Measurements from ENCODE around the gene NDFIP1. TPM values are rescaled to one million over a fixed set of nuclear protein-coding genes. Genes with fewer than 3 reads are reported as not detected.

Gene NDFIP1
- total RNA-seq, 1 donor from 2014 or later: 178 TPM

- peaks cover 13% of the 10 kb centered on the region for H3K4me1 ChIP-seq
- H3K36me3 ChIP-seq: peaks cover 0 to 45% of the 10 kb centered on the region in 2 donors
- intact Hi-C loops (cut with DNase I): no loop called here
- TF ChIP-seq POLR2A (IDR thresholded peaks at IDR 0.05) (no peak), POLR2AphosphoS5 (IDR thresholded peaks at IDR 0.05; ENCODE audit: insufficient read depth in 1 of 2, low read depth in 1 of 2) (no peak)
- TF ChIP-seq, protein P1, sequence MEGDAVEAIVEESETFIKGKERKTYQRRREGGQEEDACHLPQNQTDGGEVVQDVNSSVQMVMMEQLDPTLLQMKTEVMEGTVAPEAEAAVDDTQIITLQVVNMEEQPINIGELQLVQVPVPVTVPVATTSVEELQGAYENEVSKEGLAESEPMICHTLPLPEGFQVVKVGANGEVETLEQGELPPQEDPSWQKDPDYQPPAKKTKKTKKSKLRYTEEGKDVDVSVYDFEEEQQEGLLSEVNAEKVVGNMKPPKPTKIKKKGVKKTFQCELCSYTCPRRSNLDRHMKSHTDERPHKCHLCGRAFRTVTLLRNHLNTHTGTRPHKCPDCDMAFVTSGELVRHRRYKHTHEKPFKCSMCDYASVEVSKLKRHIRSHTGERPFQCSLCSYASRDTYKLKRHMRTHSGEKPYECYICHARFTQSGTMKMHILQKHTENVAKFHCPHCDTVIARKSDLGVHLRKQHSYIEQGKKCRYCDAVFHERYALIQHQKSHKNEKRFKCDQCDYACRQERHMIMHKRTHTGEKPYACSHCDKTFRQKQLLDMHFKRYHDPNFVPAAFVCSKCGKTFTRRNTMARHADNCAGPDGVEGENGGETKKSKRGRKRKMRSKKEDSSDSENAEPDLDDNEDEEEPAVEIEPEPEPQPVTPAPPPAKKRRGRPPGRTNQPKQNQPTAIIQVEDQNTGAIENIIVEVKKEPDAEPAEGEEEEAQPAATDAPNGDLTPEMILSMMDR (IDR thresholded peaks at IDR 0.05): no peak
- no peaks in the 10 kb centered on the region for H3K27me3 ChIP-seq
- no peaks in the 10 kb centered on the region for H3K9me3 ChIP-seq
- no peak overlapping the region for H3K4me3 ChIP-seq
- H3K27ac ChIP-seq: no peak overlapping the region
- DNase-seq (ENCODE audit: extremely low spot score in 2 of 2): no peak
These were observed 25.0 kb downstream of the NDFIP1 start for GRCh38 chr5:142133330-142134206.

- H3K27me3 ChIP-seq: no peaks in the 10 kb centered on the region
- no peak overlapping the region for H3K27ac ChIP-seq
- TF ChIP-seq, protein P1 (IDR thresholded peaks at IDR 0.05): no peak
- TF ChIP-seq POLR2AphosphoS5 (IDR thresholded peaks at IDR 0.05; ENCODE audit: insufficient read depth in 1 of 2, low read depth in 1 of 2) (no peak), POLR2A (IDR thresholded peaks at IDR 0.05) (no peak)
- H3K9me3 ChIP-seq: no peaks in the 10 kb centered on the region
- no peak for DNase-seq (ENCODE audit: extremely low spot score in 2 of 2)
- intact Hi-C loops (cut with DNase I): no loop called here
- H3K36me3 ChIP-seq: peaks cover 0 to 53% of the 10 kb centered on the region in 2 donors
- H3K4me3 ChIP-seq: no peak overlapping the region
- peaks cover 4% of the 10 kb centered on the region for H3K4me1 ChIP-seq
These were observed 25.9 kb downstream of the NDFIP1 start for GRCh38 chr5:142134331-142135010.

- Histone ChIP-seq H3K36me3 (peaks cover 0 to 49% of the 10 kb centered on the region in 2 donors), H3K27ac (no peak overlapping the region), H3K4me1 (no peaks in the 10 kb centered on the region), H3K9me3 (no peaks in the 10 kb centered on the region), H3K27me3 (no peaks in the 10 kb centered on the region), H3K4me3 (no peak overlapping the region)
- no peak for DNase-seq (ENCODE audit: extremely low spot score in 2 of 2)
- intact Hi-C loops (cut with DNase I): loop anchor here (5.0 to 10.0 kb wide), 2 partner anchors 149 to 447 kb away; no protein-coding TSS in a partner anchor
- TF ChIP-seq, protein P1 (IDR thresholded peaks at IDR 0.05): no peak
These were observed 32.9 kb downstream of the NDFIP1 start for GRCh38 chr5:142141463-142141862.

DNA sequence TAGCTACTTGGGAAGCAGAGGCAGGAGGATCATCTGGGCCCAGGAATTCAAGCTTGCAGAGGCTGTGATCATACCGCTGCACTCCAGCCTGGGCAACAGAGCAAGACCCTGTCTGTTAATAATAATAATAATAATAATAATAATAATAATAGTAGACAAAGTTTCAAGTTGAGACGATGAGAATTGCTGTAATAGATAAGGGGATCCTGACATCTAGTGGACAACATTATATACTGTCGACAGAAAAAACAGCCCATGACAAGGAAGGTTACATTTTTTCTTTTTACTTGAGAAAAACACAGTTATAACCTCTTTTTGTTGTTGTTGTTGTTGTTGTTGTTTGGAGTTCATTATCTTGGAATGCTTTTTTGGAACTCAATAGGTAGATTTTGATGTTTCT lies 35.3 kb downstream of the NDFIP1 start:
- intact Hi-C loops (cut with DNase I): loop anchor here (5.0 to 10.0 kb wide), 2 partner anchors 152 to 449 kb away; no protein-coding TSS in a partner anchor
- no peak for DNase-seq (ENCODE audit: extremely low spot score in 2 of 2)
- TF ChIP-seq POLR2AphosphoS5 (IDR thresholded peaks at IDR 0.05; ENCODE audit: insufficient read depth in 1 of 2, low read depth in 1 of 2): no peak
- TF ChIP-seq, protein P1 (IDR thresholded peaks at IDR 0.05): peak in 1 of 3 experiments; percentile 62
- H3K27ac ChIP-seq: no peak overlapping the region
- H3K36me3 ChIP-seq: peaks cover 0 to 48% of the 10 kb centered on the region in 2 donors
- H3K4me1 ChIP-seq: no peaks in the 10 kb centered on the region
- H3K4me3 ChIP-seq: no peak overlapping the region
- H3K9me3 ChIP-seq: no peaks in the 10 kb centered on the region
- no peaks in the 10 kb centered on the region for H3K27me3 ChIP-seq
